GM19468 (cell line): Measurements from ENCODE around the gene CAPN11.
"Not testable (repeated sequence)": the region's sequence is repeated elsewhere in the genome, so short reads cannot be mapped to it uniquely, and the experiment has no call there.

Source experiments
- ATAC-seq: cut with Tn5 transposase; IDR thresholded peaks from one replicate; pipeline ENCODE4 v1.9.1; 2021; ENCODE audit warnings: mild to moderate bottlenecking, moderate library complexity, moderate number of reproducible peaks; ENCODE audit not compliant: unreplicated experiment; ENCODE audit errors: extremely low read depth

The CAPN11 gene

DNA sequence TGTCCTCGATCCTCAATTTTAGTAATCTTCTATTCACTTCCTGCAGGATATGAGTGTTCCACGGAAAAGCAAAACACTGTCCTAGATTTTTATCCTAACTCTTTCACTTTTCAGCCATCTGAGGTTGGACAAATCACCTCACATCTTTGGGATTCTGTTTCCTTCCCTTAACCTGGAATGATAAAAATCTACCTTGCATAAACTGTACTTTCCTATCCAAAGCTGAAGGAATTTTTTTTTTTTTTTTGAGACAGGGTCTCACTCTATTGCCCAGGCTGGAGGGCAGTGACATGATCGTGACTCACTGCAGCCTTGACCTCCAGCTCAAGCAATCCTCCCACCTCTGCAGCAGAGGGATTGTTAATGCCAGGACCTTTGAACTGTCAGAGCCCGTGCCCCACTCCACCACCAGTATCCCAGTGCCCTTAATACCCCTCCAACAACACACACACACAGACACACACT, 20.5 kb downstream of the CAPN11 start:
- ATAC-seq = no peak

DNA sequence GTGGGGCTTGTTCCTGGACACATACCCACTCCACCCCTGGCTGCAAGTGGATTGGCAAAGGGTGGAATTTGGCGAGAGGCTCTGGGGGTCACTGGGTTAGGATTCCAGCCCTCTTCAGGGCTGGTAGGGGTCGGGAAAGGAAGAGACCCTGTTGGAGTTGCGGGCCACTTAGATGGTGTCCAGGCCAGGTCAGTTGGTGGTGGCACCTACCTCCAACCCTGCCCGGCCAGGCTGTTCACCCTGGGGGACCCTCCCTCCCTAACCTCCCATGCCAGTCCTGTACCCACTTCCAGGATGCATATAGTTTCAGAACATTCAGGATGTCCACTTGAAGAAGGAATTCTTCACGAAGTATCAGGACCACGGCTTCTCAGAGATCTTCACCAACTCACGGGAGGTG, 21.0 kb downstream of the CAPN11 start:
- no peak for ATAC-seq

DNA sequence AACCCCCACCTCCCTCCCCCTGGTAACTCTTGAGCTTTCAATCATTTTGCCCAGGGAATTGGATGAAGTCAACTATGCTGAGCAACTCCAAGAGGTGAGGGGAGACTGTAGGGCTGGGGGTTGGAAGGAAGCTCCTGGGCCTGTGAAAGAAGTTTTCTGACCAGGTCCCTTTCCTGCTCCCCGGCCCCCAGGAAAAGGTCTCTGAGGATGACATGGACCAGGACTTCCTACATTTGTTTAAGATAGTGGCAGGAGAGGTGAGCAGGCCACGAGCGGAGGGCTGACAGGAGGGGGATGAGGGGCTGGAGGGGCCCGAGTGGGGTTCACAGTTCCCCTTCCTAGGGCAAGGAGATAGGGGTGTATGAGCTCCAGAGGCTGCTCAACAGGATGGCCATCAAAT, 21.8 kb downstream of the CAPN11 start:
- no peak for ATAC-seq

DNA sequence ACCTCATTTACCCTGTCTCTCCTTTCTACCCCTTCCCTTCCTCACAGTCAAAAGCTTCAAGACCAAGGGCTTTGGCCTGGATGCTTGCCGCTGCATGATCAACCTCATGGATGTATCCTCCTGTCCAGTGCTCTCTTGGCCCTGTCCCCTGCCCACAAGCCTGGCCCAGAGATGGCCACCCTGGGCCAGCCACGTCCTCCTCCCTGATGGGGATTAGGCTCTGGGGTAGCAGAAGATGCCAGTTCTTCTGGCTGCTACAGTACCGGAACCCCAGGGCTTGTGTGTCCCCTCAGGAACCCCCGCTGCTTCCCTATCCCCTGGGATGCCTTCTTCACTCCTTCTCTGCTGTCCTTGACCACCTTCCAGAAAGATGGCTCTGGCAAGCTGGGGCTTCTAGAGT, 22.3 kb downstream of the CAPN11 start:
- no peak for ATAC-seq

DNA sequence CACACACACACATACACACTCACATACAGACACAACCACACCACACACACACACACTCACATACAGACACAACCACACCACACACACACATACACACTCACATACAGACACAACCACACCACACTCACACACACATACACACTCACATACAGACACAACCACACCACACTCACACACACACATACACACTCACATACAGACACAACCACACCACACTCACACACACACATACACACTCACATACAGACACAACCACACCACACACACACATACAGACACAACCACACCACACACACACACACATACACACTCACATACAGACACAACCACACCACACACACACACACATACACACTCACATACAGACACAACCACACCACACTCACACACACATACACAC, 23.2 kb downstream of the CAPN11 start:
- ATAC-seq = not testable (repeated sequence)

DNA sequence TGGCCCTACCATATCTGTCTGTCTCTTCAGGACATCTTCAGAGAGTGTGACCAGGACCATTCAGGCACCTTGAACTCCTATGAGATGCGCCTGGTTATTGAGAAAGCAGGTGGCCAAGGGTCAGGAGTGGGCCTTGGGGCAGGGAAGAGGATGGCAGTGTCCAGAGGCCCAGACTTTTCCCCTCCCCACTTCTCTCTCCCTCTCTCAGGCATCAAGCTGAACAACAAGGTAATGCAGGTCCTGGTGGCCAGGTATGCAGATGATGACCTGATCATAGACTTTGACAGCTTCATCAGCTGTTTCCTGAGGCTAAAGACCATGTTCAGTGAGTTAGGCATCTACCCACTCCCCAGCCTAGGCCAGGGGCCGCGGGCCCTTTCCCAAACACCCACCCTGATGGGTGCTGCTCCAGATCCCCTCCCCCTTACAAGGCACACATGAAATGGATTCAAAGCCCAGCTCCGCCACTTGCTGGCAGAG, 24.3 kb downstream of the CAPN11 start:
- no peak for ATAC-seq

DNA sequence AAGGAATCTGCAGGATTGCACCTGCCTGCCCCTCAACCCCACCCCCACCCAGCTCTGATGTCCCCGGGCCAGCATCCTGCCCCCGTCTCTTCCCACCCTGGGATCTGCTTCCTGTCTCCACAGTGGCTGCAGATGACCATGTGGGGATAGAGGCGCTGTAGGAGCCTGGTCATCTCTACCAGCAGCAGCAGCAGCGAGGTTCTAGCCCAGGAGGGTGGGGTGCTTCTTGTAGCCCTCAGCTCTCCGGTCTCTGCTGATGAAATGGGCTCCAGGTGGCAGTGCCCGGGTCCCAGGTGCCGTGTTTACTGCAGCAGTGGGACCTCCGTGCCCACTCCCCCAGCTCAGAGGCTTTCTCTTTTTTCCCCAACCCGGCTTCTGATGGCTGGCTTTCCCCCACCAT, 25.2 kb downstream of the CAPN11 start:
- ATAC-seq = no peak

DNA sequence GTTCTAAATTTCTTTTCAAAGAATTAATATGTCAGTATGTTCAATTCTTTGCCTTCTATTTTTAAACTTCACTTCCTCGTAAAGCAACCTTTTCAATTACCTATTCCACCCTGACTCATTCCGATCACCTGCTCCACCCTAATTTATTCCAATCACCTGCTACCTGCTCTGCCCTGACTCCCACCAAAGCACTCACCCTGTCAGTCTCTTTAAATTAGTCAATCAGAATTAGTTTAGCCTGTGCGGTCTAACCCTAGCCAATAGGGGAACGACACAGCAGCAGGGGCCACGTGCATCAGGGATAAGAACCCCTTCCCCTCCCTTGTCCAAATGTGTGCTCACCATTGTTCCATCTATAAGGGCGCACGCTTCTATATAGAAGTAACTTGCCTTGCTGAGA, 26.7 kb downstream of the CAPN11 start:
- ATAC-seq = not testable (repeated sequence)

DNA sequence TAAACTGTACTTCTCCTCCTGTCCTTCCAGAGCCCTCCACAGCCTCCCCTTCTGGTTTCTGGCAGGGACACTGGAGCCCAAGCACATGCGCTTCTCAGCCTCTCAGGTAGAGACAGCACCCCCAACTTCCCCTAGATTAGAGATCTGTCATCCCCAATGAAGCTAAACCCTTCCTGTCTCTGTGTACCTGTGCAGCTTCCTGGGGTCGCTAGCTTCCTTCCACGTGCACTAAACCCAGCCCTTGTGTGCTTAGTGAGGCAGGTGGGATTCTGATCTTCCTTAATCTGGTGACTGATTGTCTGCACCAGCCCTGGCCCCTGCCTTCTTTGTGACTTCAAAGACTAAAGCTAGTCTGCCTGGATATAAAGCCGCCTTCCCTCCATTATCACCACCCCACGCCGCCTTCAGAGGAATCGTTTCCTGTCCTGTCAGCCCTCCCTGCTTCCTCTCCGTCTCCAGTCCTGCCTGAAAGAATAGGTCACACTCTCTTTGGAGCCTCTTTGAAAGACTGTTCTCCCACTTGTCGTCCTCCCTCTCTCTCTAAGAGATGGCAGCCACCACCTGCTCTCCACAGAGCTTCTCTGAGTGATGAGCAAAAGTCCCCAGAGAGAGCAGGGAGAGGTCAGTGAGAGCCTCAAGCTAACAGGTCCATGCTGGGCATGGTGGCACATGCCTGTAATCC, 27.5 kb downstream of the CAPN11 start:
- no peak for ATAC-seq

DNA sequence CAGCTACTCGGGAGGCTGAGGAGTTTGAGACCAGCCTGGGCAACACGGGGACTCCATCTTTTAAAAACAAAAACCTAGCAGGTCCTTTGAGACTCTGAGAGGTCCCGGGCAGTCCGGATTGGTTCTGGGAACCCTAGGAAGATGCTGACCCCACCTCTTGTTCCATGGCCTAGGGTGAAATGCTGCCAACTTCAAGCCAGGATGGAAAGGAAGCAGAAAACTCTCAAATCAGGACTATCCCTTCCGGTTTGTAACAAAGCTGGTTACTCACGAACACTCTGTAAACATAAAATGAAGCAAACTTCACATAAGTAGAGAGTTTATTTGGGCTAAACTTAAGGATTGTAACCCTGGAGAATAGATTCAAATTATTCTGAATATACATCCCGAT, 28.0 kb downstream of the CAPN11 start:
- no peak for ATAC-seq

DNA sequence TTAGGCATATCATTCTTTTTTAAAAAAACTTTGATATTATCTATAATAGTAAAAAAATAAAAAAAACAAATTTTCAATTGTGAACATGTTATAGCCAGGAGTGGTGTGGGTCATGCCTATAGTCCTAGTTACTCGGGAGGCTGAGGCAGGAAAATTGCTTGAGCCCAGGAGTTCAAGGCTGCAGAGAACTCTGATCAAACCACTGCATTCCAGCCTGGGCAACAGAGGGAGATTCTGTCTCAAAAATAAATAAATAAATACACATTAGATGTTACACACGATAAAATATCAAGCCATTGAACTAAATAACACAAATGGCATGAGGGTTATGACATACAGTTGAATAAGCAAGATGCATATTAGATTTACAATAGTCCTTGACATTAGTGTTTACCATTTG, 30.2 kb downstream of the CAPN11 start:
- no peak for ATAC-seq

DNA sequence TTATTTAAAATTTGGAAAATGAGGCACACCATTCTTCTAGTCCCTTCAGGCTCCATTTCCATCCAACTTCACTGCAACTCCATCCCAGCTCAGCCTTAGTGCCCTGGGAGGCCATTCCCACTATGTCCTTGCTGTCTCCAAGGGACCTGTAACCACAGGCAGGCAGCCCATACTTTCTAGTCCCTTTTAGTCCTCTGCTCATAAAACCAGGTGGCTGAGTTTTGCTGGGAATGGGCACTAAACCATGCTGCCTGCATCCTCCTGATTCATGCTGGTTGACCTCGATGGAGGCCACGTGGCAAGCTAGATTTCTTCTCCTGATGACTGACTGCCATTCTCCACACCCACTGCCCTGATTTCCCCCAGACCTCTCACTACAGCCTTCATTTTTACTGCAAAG, 30.6 kb downstream of the CAPN11 start:
- no peak for ATAC-seq

DNA sequence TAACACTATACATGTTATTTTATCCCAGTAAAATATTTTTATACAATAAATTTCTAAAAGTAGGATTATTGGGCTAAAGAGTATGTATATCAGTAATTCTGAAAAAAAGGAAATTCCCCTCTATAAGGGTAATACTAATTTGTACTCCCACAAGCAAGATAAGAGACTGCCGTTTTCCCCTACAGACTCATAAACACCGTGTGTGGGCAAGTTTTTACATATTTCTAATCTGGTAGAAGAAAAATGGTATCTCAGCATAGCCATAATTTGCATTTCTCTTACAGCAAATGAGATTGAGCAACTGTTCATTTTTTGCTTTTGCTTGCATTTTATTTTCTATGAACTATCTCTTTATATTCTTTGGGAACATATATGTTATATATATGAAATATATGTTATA, 32.1 kb downstream of the CAPN11 start:
- no peak for ATAC-seq

DNA sequence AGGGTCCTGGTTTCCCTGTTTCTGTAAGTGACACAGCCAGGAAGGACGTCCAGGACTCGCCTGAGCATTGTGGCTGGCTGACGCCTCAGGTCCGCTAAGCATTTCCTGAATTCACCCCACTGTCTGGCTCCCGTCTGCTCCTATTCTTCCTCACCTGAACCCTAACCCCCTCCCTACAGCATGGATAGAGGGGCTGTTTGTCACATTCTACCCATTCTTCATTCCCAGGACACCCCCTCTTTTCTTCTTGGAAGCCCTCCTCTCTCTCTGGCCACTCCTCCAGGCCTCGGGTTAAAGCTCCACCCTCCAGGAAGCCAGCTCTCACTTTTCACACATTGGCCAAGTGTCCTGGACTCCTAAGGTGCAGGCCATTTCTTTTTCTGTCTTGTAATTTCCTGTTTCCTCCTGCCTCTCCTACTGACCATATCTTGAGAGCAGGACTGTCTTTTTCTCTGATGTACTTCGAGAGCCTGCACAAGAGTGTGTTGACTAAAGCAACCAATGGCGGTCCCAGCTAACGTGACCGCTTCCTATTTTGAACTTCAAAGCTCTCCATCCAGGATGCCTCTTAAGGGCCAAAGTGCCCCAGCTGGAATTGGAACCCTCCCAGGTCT, 33.9 kb downstream of the CAPN11 start:
- no peak for ATAC-seq

DNA sequence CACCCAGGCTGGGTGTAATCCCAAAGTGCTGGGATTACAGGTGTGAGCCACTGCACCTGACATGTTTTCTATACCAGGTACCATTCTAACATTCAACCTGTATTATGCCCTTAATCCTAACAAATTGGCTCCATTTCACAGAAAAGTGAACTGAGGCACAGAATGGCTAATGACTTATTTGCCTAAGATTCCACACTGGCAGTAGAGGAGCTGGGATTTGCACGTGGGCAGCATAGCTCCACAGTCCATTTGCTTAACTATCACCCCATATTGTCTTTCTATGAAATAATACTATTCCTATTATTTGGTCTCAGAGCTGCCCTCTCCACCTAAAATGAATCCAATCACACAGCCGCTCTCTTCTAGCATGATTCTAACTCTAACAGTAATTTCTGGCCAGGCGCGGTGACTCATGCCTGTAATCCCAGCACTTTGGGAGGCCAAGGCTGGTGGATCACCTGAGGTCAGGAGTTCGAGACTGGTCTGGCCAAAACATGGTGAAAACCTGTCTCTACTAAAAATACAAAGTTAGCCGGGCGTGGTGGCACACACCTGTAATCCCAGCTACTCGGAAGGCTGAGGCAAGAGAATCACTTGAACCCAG, 34.8 kb downstream of the CAPN11 start:
- no peak for ATAC-seq

DNA sequence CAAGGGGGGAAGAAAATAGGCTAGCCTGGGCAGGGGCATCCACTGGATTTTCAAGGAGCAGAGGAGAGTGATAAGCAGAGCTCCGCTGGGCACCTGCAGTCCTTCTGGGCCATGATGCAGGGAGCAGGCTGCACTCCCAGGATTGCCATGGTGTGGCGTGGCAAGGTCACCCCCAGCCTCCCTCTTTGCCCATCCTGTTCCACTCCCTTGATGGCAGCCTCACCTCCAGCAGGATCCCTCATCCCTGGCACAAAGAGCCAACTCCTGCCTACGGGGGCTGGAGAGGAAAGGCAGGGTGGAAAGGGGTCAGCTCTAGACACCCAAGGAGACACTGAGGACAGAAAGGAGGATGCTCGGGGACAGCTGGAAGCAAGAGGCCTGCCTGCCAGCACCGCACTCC, 35.7 kb downstream of the CAPN11 start:
- ATAC-seq = no peak

DNA sequence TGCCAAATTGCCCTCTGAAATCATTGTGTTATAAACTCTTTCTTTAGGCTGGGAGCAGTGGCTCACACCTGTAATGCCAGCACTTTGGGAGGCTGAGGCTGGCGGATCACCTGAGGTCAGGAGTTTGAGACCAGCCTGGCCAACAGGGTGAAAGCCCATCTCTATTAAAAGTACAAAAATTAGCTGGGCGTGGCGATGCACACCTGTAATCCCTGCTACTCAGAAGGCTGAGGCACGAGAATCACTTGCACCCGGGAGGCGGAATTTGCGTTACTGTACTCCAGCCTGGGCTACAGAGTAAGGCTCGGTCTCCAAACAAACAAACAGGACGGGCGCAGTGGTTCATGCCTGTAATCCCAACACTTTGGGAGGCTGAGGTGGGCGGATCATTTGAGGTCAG, 37.7 kb downstream of the CAPN11 start:
- not testable (repeated sequence) for ATAC-seq

DNA sequence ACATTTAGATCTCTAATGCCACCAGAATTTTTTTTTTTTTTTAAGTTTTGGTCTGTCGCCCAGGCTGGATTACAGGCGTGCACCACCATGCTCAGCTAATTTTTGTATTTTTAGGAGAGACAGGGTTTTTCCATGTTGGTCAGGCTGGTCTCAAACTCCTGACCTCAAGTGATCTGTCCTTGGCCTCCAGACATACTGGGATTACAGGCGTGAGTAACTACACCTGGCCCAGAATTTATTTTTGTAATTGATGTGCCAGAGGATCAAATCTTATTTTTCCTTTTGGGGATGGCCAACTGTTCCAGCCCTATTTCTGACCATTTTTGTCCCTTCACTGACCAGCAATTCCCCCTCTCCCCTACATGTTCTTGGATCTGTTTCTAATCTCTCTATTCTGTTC, 40.1 kb downstream of the CAPN11 start:
- ATAC-seq = no peak

DNA sequence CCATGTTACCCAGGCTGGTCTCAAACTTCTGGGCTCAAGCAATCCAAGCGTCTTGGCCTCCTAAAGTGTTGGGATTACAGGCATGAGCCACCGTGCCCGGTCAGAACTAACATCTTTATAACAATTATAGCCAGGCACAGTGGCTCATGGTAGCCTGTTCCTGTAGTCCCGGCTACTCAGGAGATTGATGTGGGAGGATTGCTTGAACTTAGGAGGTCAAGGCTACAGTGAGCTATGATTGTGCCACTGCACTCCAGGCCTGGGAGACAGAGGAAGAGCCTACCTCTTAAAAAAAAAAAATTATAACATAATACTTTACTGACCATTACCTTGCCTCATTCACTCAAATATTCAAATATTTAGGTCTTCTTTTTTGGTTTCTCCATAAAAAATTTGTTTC, 41.3 kb downstream of the CAPN11 start:
- no peak for ATAC-seq

DNA sequence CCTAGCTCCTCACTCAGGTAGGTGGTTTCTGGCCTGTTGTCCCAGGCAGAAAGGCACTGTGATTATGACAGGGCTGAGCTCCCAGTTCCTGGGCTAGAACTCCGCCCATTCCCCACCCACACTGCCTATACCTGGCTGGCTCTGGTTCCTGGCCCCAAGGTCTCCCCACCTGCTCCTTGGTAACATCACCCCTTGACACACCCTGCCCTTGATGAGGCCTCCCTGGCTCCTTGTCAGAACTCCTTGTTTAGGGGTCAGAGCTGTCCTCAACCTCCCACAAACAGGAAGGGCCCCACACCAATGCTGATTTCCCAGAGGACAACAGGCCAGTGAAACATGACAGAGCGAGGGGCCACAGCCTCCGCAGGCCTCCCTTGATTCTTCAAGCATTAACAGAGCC, 42.6 kb downstream of the CAPN11 start:
- ATAC-seq = no peak

DNA sequence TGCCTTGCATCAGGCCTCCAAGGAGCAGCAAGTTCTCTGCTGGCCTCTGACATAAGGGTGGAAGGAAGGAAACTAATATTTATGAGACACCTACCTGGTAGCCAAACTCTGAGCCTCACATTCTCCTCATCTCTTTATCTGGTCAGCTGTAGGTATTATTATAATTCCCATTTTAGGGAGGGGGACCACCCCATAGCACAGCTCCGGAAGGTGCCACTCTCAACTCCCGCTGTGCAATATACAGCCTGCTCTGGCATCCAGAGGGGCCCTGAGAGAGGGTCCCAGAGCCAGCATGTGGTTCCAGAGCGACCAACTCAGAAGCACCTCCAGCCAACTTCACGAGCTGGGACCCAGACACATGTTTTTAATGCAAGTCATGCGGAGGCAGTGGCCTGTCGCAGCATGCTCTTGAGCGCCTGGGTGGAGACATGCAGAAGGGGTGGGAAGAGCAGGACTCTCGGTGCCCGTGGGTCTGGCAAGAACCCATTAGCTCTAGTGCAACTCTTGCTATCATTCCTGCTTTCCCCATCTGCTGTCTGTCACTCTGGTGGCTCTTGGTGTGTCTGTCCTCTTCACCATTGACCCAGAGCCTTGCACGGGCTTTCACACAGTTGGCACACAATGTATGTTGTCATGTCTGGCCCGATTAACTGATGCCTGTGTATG, 43.2 kb downstream of the CAPN11 start:
- ATAC-seq = no peak
